Neuron (in vitro differentiated cells): ENCODE data around the gene R3HDM4.
"Not testable (repeated sequence)": the region's sequence is repeated elsewhere in the genome, so short reads cannot be mapped to it uniquely, and the experiment has no call there.

Source experiments
- H2AFZ ChIP-seq: one replicate; pipeline ENCODE4 v1.6.1; 2013; ENCODE audit warnings: low read depth, mild to moderate bottlenecking, inconsistent platforms, low read length, moderate library complexity
- H3K27me3 ChIP-seq: one replicate; pipeline ENCODE4 v1.6.1; 2013; ENCODE audit warnings: low read length; ENCODE audit not compliant: insufficient read depth
- H3K36me3 ChIP-seq: one replicate; pipeline ENCODE4 v1.6.1; 2013; ENCODE audit warnings: low read length; ENCODE audit not compliant: insufficient read depth
- H3K4me1 ChIP-seq: one replicate; pipeline ENCODE4 v1.6.1; 2013; ENCODE audit warnings: low read length; ENCODE audit not compliant: insufficient read depth
- H3K4me3 ChIP-seq: 2 replicates; pipeline ENCODE4 v1.5.1; 2013; ENCODE audit warnings: mild to moderate bottlenecking, low read length, moderate library complexity
- H3K9me3 ChIP-seq: one replicate; pipeline ENCODE4 v1.6.1; 2013; ENCODE audit warnings: low read length

The R3HDM4 gene

GRCh38 chr19:882871-883497 is 30.0 kb downstream of the R3HDM4 start:
- no peak overlapping the region for H2AFZ ChIP-seq
- no peaks in the 10 kb centered on the region for H3K4me1 ChIP-seq
- no peaks in the 10 kb centered on the region for H3K9me3 ChIP-seq
- no peaks in the 10 kb centered on the region for H3K27me3 ChIP-seq
- H3K4me3 ChIP-seq, result no peak overlapping the region
- H3K36me3 ChIP-seq, result peaks cover 67% of the 10 kb centered on the region

GRCh38 chr19:881385-882071 is 31.5 kb downstream of the R3HDM4 start:
- no peaks in the 10 kb centered on the region for H3K4me1 ChIP-seq
- no peaks in the 10 kb centered on the region for H3K27me3 ChIP-seq
- no peaks in the 10 kb centered on the region for H3K9me3 ChIP-seq
- no peak overlapping the region for H2AFZ ChIP-seq
- H3K36me3 ChIP-seq, result peaks cover 70% of the 10 kb centered on the region
- H3K4me3 ChIP-seq, result no peak overlapping the region

GRCh38 chr19:879711-880438 is 33.1 kb downstream of the R3HDM4 start:
- Histone ChIP-seq H2AFZ (no peak overlapping the region), H3K36me3 (peaks cover 69% of the 10 kb centered on the region)

DNA sequence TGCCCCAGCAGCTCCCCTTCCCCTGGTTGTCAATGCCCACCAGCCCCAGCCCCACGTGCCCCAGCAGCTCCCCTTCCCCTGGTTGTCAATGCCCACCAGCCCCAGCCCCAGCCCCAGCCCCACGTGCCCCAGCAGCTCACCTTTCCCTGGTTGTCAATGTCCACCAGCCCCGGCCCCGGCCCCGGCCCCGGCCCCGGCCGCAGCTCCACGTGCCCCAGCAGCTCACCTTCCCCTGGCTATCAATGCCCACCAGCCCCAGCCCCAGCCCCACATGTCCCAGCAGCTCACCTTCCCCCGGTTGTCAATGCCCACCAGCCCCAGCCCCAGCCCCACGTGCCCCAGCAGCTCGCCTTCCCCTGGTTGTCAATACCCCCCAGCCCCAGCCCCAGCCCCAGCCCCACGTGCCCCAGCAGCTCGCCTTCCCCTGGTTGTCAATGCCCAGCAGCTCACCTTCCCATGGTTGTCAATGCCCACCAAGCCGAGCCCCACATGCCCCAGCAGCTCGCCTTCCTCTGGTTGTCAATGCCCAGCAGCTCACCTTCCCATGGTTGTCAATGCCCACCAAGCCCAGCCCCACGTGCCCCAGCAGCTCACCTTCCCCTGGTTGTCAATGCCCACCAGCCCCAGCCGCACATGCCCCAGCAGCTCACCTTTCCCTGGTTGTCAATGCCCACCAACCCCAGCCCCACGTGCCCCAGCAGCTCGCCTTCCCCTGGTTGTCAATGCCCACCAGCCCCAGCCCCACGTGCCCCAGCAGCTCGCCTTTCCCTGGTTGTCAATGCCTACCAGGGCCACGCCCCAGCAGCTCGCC is 34.1 kb downstream of the R3HDM4 start:
- H3K36me3 ChIP-seq, result peaks cover 65% of the 10 kb centered on the region
- H3K4me1 ChIP-seq, H3K4me3 ChIP-seq, H3K9me3 ChIP-seq, H2AFZ ChIP-seq, H3K27me3 ChIP-seq: not testable (repeated sequence)

More at GRCh38 chr19:879711-880438, 33.1 kb downstream of the R3HDM4 start:
- Histone ChIP-seq H3K4me3 (no peak overlapping the region), H3K27me3 (no peaks in the 10 kb centered on the region), H3K9me3 (no peaks in the 10 kb centered on the region), H3K4me1 (no peaks in the 10 kb centered on the region)

DNA sequence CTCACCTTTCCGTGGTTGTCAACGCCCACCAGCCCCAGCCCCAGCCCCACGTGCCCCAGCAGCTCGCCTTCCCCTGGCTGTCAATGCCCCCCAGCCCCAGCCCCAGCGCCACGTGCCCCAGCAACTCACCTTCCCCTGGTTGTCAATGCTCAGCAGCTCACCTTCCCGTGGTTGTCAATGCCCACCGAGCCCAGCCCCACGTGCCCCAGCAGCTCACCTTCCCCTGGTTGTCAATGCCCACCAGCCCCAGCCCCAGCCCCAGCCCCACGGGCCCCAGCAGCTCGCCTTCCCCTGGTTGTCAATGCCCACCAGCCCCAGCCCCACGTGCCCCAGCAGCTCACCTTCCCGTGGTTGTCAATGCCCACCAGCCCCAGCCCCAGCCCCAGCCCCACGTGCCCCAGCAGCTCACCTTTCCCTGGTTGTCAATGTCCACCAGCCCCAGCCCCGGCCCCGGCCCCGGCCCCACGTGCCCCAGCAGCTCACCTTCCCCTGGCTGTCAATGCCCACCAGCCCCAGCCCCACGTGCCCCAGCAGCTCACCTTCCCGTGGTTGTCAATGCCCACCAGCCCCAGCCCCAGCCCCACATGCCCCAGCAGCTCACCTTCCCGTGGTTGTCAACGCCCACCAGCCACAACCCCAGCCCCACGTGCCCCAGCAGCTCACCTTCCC is 34.9 kb downstream of the R3HDM4 start:
- not testable (repeated sequence) for H2AFZ ChIP-seq
- H3K36me3 ChIP-seq, result peaks cover 64% of the 10 kb centered on the region

DNA sequence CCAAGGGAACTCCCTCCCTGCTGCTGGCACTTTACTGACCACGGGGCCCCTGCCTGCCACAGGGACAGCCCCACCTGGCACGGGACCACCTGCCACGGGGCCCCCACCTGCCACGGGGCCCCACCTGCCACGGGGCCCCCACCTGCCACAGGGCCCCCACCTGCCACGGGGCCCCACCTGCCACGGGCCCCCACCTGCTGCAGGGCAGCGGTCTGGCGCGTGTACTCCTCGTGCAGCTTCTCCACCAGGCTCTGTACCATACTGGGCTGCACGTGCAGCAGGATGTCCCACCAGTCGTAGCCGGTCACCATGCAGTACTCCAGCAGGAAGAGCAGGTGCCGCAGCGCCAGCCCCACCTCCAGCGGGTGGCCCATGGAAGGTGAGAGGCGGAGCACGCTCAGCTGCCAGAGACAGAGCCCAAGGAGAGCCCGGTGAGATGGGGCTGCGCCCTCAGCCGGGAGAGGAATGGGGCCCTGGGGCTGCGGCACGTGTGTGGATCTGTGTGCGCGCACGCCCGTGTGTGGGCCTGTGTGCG is 36.2 kb downstream of the R3HDM4 start:
- no peaks in the 10 kb centered on the region for H3K27me3 ChIP-seq
- no peak overlapping the region for H2AFZ ChIP-seq
- no peaks in the 10 kb centered on the region for H3K4me1 ChIP-seq
- no peak overlapping the region for H3K4me3 ChIP-seq
- peaks cover 54% of the 10 kb centered on the region for H3K36me3 ChIP-seq
- no peaks in the 10 kb centered on the region for H3K9me3 ChIP-seq

More for the DNA sequence above, 34.9 kb downstream of the R3HDM4 start:
- not testable (repeated sequence) for H3K27me3 ChIP-seq, H3K4me3 ChIP-seq, H3K9me3 ChIP-seq, H3K4me1 ChIP-seq

DNA sequence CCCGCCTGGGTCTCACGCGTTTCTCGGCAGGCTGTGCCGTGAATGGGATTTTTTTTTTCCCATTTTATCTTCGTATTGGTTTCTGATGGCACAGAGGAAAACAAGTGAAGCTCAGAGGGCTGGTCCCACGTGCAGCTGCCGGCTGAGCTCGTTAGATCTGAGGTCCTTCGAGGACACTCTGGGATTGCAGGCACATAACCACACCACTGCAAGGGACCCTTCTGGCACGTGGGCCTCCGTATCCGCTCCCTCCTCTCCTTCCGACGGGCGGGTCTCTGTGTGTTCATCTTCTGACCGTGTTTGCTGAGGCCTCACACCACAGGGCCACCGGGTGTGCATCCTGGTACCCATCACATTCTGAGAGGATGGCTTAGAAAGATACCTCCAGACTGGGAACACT is 36.9 kb downstream of the R3HDM4 start:
- H3K4me3 ChIP-seq, result no peak overlapping the region
- H3K4me1 ChIP-seq, result no peaks in the 10 kb centered on the region
- H3K9me3 ChIP-seq, result no peaks in the 10 kb centered on the region
- no peak overlapping the region for H2AFZ ChIP-seq
- H3K27me3 ChIP-seq, result no peaks in the 10 kb centered on the region
- H3K36me3 ChIP-seq, result peaks cover 50% of the 10 kb centered on the region

DNA sequence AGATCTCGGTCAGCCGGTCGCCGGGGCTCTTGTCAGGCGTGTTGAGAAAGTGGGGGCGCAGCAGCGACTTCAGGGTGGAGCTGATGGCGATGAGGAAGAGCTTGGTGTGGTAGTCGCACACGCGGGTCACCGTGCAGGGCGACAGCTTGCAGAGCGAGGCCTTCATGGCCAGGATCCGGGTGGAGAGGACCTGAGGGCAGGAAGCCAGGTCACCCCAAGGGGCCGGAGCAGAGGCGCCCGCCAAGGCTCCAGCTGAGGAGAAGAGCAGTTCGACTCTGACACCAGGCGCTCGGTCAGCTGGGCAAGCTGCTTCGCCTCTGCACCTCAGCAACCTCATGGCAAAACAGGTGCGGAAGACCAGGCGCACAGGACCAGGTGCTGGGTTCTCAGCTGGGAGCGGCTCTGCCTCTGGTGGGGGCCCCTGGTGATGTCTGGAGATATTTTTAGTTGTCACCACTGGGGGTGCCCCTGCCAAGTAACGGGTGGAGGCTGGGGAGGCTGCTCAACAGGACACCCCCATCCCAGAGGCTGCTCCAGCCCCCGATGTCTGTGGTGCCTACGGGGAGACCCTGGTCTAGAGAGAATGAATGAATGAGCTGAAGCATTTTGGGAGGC is 37.6 kb downstream of the R3HDM4 start:
- Histone ChIP-seq H3K27me3 (no peaks in the 10 kb centered on the region), H3K4me3 (no peak overlapping the region), H2AFZ (no peak overlapping the region), H3K36me3 (peaks cover 53% of the 10 kb centered on the region), H3K9me3 (no peaks in the 10 kb centered on the region), H3K4me1 (no peaks in the 10 kb centered on the region)

DNA sequence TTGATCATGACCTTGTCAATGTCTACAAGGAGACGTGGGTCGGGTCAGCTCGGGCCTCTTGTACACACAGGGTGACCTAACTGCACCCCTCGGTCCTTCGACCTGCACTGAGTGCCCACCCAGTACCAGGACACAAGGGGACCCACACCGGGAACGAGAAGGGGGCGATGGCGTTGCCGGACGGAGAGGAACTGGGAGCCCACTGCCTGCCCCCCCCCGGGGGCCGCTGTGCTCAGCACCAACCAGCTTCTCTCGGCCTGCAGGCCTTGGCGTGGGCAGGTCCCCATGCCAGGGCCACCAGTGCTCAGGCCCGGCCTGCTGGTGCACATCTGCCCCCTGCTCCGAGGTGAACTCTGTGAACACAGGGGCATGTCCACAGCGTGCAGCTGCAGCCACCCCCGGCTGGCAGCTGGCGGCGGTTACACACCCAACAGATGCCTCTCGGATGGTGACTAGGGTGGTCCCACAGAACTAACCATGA is 39.4 kb downstream of the R3HDM4 start:
- Histone ChIP-seq H3K4me3 (no peak overlapping the region), H3K27me3 (no peaks in the 10 kb centered on the region), H3K36me3 (peaks cover 59% of the 10 kb centered on the region), H3K4me1 (no peaks in the 10 kb centered on the region), H2AFZ (no peak overlapping the region), H3K9me3 (no peaks in the 10 kb centered on the region)

GRCh38 chr19:873084-873483 is 39.9 kb downstream of the R3HDM4 start:
- Histone ChIP-seq H3K9me3 (peaks cover 4% of the 10 kb centered on the region), H3K4me1 (no peaks in the 10 kb centered on the region), H3K27me3 (no peaks in the 10 kb centered on the region), H3K4me3 (no peak overlapping the region), H2AFZ (no peak overlapping the region), H3K36me3 (peaks cover 64% of the 10 kb centered on the region)

DNA sequence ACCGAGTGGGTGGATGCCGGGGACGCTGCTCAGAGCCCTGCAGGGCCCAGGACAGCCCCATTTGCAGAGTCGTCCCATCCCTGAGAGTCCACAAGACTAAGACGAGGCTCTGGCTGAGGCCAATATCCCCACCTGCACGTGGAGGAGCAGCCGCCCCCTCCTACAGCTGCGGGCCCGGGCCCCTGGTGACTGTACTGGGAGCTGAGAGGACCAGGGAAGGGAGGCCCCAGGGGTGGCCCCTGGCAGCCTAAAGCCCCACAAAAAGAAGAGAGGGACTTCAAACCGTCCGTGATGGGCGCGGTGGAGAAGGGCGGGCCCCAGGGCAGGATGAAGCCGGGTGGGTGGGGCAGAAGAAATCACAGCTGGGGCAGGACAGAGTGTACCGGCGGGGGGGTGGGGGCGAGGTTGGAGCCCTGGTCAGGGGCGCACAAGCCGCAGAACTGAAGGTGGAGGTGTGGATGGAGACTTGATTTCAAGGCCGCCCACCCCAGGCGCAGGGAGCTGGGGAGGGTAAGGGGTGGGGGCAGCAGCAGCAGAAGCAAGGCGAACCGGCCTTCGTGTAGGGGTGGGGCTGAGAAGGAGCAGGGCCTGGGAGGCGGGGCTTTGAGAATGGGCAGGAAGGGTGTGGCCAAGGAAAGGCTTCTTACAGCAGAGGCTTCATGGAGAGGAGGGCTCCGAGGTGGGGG is 40.6 kb downstream of the R3HDM4 start:
- H2AFZ ChIP-seq, result no peak overlapping the region
- peaks cover 71% of the 10 kb centered on the region for H3K36me3 ChIP-seq
- H3K9me3 ChIP-seq, result peaks cover 4% of the 10 kb centered on the region
- H3K4me3 ChIP-seq, result no peak overlapping the region
- no peaks in the 10 kb centered on the region for H3K27me3 ChIP-seq
- H3K4me1 ChIP-seq, result no peaks in the 10 kb centered on the region
